ENCODE measurements around the gene PER2. TPM values are rescaled to one million over a fixed set of nuclear protein-coding genes. Genes with fewer than 3 reads are reported as not detected.

The PER2 gene
- total RNA-seq, 1 experiment from 2014 or later = 6.6 TPM

DNA sequence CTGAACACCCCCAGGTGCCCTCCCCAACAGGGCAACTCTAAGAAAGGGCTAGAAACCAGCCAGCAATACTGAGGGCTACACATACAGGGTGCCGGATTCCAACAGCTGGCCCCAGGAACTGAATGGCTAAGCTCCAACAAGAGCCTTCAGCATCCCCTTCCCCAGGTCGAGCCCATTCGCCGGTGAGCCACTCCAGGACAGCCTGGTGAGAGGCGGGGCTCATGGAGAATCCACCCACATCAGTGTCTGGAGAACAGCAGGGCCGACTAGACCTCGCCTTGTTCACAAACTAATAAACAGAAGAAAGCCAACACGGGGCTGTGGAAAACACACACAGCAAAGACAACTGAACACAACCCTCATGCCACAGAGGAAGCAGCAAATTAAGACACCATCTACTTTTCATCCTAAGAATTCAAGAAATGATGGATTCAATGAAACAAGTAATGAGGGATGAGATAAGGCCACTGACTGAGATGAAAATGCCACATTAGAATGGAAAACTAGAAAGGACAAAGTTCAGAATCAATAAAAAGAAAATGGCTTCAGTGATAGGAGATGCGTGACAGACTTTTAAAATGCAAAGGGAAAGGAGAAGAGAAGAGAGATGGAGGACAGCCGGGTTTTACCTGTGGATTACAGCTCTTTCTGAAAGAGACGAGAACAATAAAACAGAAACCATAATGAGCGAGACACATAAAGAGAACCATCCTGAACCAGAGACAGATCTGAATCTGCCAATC is 8.2 kb downstream of the PER2 start:
- no peak for DNase-seq (ENCODE audit: low spot score)
- POLR2A ChIA-PET = no interaction called here

More for the DNA sequence above, 8.2 kb downstream of the PER2 start:
- Mint-ChIP-seq H3K4me1 (peaks cover 4% of the 10 kb centered on the region; the same call in 1 of the 2 replicates), H3K36me3 (no peaks in the 10 kb centered on the region; the same call in none of the 2 replicates), H3K9me3 (no peaks in the 10 kb centered on the region), H3K27me3 (ENCODE audit: low read depth) (no peaks in the 10 kb centered on the region; the same call in 1 of the 2 replicates), H3K4me3 (no peak overlapping the region), H3K27ac (no peak overlapping the region)
- TF ChIP-seq ZNF423 (CRISPR knock-in tag; IDR thresholded peaks at IDR 0.05) (no peak), OVOL2 (CRISPR knock-in tag; IDR thresholded peaks at IDR 0.05; ENCODE audit: borderline replicate concordance) (no peak), FOXK1 (CRISPR knock-in tag; IDR thresholded peaks at IDR 0.05) (no peak), CREM (CRISPR knock-in tag; IDR thresholded peaks at IDR 0.05) (no peak), GRHL2 (CRISPR knock-in tag; IDR thresholded peaks at IDR 0.05; ENCODE audit: insufficient replicate concordance, severe bottlenecking) (no peak), ELF4 (CRISPR knock-in tag; IDR thresholded peaks at IDR 0.05; ENCODE audit: low read depth) (no peak), FOXJ3 (CRISPR knock-in tag; IDR thresholded peaks at IDR 0.05; ENCODE audit: borderline replicate concordance) (no peak), ZNF232 (CRISPR knock-in tag; IDR thresholded peaks at IDR 0.05) (no peak), ZNF219 (CRISPR knock-in tag; IDR thresholded peaks at IDR 0.05; ENCODE audit: borderline replicate concordance) (no peak), TP53 (CRISPR knock-in tag; IDR thresholded peaks at IDR 0.05) (no peak), NFYB (CRISPR knock-in tag; conservative IDR thresholded peaks at IDR 0.05; ENCODE audit: low read depth) (no peak), RELA (CRISPR knock-in tag; IDR thresholded peaks at IDR 0.05; ENCODE audit: borderline replicate concordance) (no peak), MYBL2 (CRISPR knock-in tag; IDR thresholded peaks at IDR 0.05) (no peak)
- TF ChIP-seq, protein P1, sequence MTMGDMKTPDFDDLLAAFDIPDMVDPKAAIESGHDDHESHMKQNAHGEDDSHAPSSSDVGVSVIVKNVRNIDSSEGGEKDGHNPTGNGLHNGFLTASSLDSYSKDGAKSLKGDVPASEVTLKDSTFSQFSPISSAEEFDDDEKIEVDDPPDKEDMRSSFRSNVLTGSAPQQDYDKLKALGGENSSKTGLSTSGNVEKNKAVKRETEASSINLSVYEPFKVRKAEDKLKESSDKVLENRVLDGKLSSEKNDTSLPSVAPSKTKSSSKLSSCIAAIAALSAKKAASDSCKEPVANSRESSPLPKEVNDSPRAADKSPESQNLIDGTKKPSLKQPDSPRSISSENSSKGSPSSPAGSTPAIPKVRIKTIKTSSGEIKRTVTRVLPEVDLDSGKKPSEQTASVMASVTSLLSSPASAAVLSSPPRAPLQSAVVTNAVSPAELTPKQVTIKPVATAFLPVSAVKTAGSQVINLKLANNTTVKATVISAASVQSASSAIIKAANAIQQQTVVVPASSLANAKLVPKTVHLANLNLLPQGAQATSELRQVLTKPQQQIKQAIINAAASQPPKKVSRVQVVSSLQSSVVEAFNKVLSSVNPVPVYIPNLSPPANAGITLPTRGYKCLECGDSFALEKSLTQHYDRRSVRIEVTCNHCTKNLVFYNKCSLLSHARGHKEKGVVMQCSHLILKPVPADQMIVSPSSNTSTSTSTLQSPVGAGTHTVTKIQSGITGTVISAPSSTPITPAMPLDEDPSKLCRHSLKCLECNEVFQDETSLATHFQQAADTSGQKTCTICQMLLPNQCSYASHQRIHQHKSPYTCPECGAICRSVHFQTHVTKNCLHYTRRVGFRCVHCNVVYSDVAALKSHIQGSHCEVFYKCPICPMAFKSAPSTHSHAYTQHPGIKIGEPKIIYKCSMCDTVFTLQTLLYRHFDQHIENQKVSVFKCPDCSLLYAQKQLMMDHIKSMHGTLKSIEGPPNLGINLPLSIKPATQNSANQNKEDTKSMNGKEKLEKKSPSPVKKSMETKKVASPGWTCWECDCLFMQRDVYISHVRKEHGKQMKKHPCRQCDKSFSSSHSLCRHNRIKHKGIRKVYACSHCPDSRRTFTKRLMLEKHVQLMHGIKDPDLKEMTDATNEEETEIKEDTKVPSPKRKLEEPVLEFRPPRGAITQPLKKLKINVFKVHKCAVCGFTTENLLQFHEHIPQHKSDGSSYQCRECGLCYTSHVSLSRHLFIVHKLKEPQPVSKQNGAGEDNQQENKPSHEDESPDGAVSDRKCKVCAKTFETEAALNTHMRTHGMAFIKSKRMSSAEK (CRISPR knock-in tag; IDR thresholded peaks at IDR 0.05; ENCODE audit: borderline replicate concordance) = no peak
- TF ChIP-seq, protein P2, sequence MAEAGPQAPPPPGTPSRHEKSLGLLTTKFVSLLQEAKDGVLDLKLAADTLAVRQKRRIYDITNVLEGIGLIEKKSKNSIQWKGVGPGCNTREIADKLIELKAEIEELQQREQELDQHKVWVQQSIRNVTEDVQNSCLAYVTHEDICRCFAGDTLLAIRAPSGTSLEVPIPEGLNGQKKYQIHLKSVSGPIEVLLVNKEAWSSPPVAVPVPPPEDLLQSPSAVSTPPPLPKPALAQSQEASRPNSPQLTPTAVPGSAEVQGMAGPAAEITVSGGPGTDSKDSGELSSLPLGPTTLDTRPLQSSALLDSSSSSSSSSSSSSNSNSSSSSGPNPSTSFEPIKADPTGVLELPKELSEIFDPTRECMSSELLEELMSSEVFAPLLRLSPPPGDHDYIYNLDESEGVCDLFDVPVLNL (CRISPR knock-in tag; IDR thresholded peaks at IDR 0.05; ENCODE audit: borderline replicate concordance, low read depth) = no peak
- TF ChIP-seq, protein P3, sequence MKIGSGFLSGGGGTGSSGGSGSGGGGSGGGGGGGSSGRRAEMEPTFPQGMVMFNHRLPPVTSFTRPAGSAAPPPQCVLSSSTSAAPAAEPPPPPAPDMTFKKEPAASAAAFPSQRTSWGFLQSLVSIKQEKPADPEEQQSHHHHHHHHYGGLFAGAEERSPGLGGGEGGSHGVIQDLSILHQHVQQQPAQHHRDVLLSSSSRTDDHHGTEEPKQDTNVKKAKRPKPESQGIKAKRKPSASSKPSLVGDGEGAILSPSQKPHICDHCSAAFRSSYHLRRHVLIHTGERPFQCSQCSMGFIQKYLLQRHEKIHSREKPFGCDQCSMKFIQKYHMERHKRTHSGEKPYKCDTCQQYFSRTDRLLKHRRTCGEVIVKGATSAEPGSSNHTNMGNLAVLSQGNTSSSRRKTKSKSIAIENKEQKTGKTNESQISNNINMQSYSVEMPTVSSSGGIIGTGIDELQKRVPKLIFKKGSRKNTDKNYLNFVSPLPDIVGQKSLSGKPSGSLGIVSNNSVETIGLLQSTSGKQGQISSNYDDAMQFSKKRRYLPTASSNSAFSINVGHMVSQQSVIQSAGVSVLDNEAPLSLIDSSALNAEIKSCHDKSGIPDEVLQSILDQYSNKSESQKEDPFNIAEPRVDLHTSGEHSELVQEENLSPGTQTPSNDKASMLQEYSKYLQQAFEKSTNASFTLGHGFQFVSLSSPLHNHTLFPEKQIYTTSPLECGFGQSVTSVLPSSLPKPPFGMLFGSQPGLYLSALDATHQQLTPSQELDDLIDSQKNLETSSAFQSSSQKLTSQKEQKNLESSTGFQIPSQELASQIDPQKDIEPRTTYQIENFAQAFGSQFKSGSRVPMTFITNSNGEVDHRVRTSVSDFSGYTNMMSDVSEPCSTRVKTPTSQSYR (CRISPR knock-in tag; IDR thresholded peaks at IDR 0.05) = no peak
- TF ChIP-seq, protein P4, sequence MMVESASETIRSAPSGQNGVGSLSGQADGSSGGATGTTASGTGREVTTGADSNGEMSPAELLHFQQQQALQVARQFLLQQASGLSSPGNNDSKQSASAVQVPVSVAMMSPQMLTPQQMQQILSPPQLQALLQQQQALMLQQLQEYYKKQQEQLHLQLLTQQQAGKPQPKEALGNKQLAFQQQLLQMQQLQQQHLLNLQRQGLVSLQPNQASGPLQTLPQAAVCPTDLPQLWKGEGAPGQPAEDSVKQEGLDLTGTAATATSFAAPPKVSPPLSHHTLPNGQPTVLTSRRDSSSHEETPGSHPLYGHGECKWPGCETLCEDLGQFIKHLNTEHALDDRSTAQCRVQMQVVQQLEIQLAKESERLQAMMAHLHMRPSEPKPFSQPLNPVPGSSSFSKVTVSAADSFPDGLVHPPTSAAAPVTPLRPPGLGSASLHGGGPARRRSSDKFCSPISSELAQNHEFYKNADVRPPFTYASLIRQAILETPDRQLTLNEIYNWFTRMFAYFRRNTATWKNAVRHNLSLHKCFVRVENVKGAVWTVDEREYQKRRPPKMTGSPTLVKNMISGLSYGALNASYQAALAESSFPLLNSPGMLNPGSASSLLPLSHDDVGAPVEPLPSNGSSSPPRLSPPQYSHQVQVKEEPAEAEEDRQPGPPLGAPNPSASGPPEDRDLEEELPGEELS (CRISPR knock-in tag; IDR thresholded peaks at IDR 0.05) = no peak
- TF ChIP-seq, protein P5, sequence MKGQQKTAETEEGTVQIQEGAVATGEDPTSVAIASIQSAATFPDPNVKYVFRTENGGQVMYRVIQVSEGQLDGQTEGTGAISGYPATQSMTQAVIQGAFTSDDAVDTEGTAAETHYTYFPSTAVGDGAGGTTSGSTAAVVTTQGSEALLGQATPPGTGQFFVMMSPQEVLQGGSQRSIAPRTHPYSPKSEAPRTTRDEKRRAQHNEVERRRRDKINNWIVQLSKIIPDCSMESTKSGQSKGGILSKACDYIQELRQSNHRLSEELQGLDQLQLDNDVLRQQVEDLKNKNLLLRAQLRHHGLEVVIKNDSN (CRISPR knock-in tag; IDR thresholded peaks at IDR 0.05) = no peak
- TF ChIP-seq, protein P6, sequence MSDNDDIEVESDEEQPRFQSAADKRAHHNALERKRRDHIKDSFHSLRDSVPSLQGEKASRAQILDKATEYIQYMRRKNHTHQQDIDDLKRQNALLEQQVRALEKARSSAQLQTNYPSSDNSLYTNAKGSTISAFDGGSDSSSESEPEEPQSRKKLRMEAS (CRISPR knock-in tag; IDR thresholded peaks at IDR 0.05) = no peak
- CTCF ChIA-PET = interaction anchor here (0.7 to 1.2 kb wide), 2 partner anchors 17 to 24 kb away, joined by 3 read pairs; no protein-coding TSS in a partner anchor
- ATAC-seq = peak; percentile 14; the same call in 1 of the 2 replicates
